ENCODE measurements around the gene MKNK1.
"Not testable (repeated sequence)": the region's sequence is repeated elsewhere in the genome, so short reads cannot be mapped to it uniquely, and the experiment has no call there.

MKNK1 gene

GRCh38 chr1:46603858-46604549 is at the start of gene MKNK1:
Gene MKNK1, minus strand, starts transcription at chr1:46604268. Its CDS starts 20,941 bp downstream, at chr1:46583327.
- H3K27ac ChIP-seq (ENCODE audit: low read length), result peak within 1 kb of the TSS; percentile 81
- peak within 1 kb of the TSS; percentile 87 to 89 for H3K4me3 ChIP-seq (ENCODE audit: low read depth in 1 of 2, low read length in 2 of 2)
- H3K4me1 ChIP-seq (ENCODE audit: control insufficient read depth in 1 of 2, insufficient read depth in 2 of 2, low read length in 2 of 2), result peaks cover 7 to 31% of the 10 kb centered on the region in 2 donors
- no peaks in the 10 kb centered on the region for H3K9me3 ChIP-seq (ENCODE audit: control insufficient read depth in 1 of 2, low read length in 2 of 2)
- H3K36me3 ChIP-seq (ENCODE audit: control insufficient read depth in 1 of 2, insufficient read depth in 2 of 2, low read length in 2 of 2), result peaks cover 11 to 12% of the 10 kb centered on the region in 2 donors
- H3K27me3 ChIP-seq (ENCODE audit: low read depth, low read length), result no peaks in the 10 kb centered on the region

DNA sequence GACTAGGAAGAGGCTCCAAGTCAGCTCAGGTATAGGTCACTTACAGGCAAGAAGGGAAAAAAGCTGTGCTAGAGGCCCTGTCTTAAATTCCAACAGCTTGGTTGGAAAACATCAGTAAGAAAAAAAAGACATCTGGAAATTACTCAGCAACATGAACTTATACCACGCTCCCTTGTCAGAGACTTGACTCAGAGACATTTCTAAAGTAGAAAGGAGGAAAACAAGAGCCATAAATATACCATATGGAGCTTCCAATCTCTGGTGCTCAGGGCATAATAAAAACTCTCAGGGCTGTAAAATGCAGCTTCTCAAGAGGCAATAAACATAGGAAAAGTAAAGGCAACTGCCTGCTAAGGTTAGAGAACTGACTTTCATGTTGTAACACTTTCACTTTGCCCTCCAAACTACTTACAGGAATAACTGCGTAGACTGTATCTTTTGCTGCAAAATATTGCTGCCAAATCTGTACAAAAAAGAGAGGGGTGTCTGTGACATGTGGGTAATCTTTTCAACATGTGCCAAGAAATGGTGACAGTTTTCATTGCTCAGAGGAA is 49.4 kb upstream of the MKNK1 start:
- Histone ChIP-seq H3K4me1 (ENCODE audit: control insufficient read depth in 1 of 2, insufficient read depth in 2 of 2, low read length in 2 of 2) (peaks cover 0 to 7% of the 10 kb centered on the region in 2 donors), H3K36me3 (ENCODE audit: control insufficient read depth in 1 of 2, insufficient read depth in 2 of 2, low read length in 2 of 2) (peaks cover 22 to 40% of the 10 kb centered on the region in 2 donors), H3K9me3 (ENCODE audit: control insufficient read depth in 1 of 2, low read length in 2 of 2) (peaks cover 0 to 9% of the 10 kb centered on the region in 2 donors), H3K4me3 (ENCODE audit: low read depth in 1 of 2, low read length in 2 of 2) (peak overlapping the region in 1 of 2 donors; percentile 3), H3K27ac (ENCODE audit: low read length) (peak overlapping the region; percentile 34), H3K27me3 (ENCODE audit: low read depth, low read length) (no peaks in the 10 kb centered on the region)

DNA sequence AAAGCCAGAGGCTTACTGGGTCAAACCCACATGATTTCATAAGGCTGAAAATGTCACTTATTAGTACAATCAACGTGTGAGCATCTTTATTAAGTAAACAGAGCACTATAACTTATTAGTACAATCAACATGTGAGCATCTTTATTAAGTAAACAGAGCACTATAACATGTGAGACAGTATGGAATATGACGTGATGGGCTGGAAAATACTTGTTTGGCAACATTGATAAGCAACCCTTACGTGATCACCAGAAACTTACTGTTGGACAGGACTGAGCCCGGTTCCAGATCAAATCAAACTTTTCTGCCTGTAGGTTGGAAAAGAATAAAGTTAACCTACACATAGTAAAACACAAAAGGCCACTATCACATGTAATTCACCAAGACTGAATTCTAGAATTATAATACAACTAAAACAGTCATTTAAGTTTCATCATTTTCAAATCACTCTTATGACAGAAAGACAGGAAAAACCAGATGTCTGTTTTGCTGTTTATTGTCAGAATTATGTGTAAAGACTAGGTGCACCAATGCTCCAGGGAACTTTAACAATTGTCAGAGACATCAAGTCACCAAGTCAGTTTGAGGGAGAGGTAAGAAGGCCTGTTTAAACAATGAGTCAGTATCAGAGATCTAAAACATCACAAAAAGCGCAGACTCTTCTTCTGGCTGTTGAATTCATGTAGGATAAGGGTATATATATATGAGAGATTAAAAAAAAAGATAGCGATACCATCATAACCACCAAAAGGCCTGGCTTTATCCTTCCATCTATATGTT is 48.4 kb upstream of the MKNK1 start:
- peaks cover 22 to 37% of the 10 kb centered on the region in 2 donors for H3K36me3 ChIP-seq (ENCODE audit: control insufficient read depth in 1 of 2, insufficient read depth in 2 of 2, low read length in 2 of 2)
- peaks cover 0 to 7% of the 10 kb centered on the region in 2 donors for H3K4me1 ChIP-seq (ENCODE audit: control insufficient read depth in 1 of 2, insufficient read depth in 2 of 2, low read length in 2 of 2)
- peak overlapping the region; percentile 34 for H3K27ac ChIP-seq (ENCODE audit: low read length)
- no peaks in the 10 kb centered on the region for H3K27me3 ChIP-seq (ENCODE audit: low read depth, low read length)
- H3K4me3 ChIP-seq (ENCODE audit: low read depth in 1 of 2, low read length in 2 of 2), result no peak overlapping the region
- H3K9me3 ChIP-seq (ENCODE audit: control insufficient read depth in 1 of 2, low read length in 2 of 2), result peaks cover 0 to 9% of the 10 kb centered on the region in 2 donors

- H3K36me3 ChIP-seq (ENCODE audit: control insufficient read depth in 1 of 2, insufficient read depth in 2 of 2, low read length in 2 of 2), result peaks cover 13 to 42% of the 10 kb centered on the region in 2 donors
Observed at GRCh38 chr1:46651152-46651551, 47.1 kb upstream of the MKNK1 start.

GRCh38 chr1:46650491-46650890 is 46.4 kb upstream of the MKNK1 start:
- Histone ChIP-seq H3K27me3 (ENCODE audit: low read depth, low read length) (no peaks in the 10 kb centered on the region), H3K4me3 (ENCODE audit: low read depth in 1 of 2, low read length in 2 of 2) (no peak overlapping the region), H3K36me3 (ENCODE audit: control insufficient read depth in 1 of 2, insufficient read depth in 2 of 2, low read length in 2 of 2) (peaks cover 7 to 42% of the 10 kb centered on the region in 2 donors), H3K9me3 (ENCODE audit: control insufficient read depth in 1 of 2, low read length in 2 of 2) (peaks cover 0 to 9% of the 10 kb centered on the region in 2 donors), H3K4me1 (ENCODE audit: control insufficient read depth in 1 of 2, insufficient read depth in 2 of 2, low read length in 2 of 2) (peaks cover 0 to 8% of the 10 kb centered on the region in 2 donors), H3K27ac (ENCODE audit: low read length) (no peak overlapping the region)

More at GRCh38 chr1:46651152-46651551, 47.1 kb upstream of the MKNK1 start:
- H3K4me3 ChIP-seq (ENCODE audit: low read depth in 1 of 2, low read length in 2 of 2); H3K27ac ChIP-seq (ENCODE audit: low read length); H3K27me3 ChIP-seq (ENCODE audit: low read depth, low read length); H3K9me3 ChIP-seq (ENCODE audit: control insufficient read depth in 1 of 2, low read length in 2 of 2): not testable (repeated sequence)
- peaks cover 0 to 11% of the 10 kb centered on the region in 2 donors for H3K4me1 ChIP-seq (ENCODE audit: control insufficient read depth in 1 of 2, insufficient read depth in 2 of 2, low read length in 2 of 2)

GRCh38 chr1:46649764-46650163 is 45.7 kb upstream of the MKNK1 start:
- H3K4me1 ChIP-seq (ENCODE audit: control insufficient read depth in 1 of 2, insufficient read depth in 2 of 2, low read length in 2 of 2), result peaks cover 0 to 11% of the 10 kb centered on the region in 2 donors
- no peak overlapping the region for H3K4me3 ChIP-seq (ENCODE audit: low read depth in 1 of 2, low read length in 2 of 2)
- H3K27me3 ChIP-seq (ENCODE audit: low read depth, low read length), result no peaks in the 10 kb centered on the region
- peaks cover 6 to 40% of the 10 kb centered on the region in 2 donors for H3K36me3 ChIP-seq (ENCODE audit: control insufficient read depth in 1 of 2, insufficient read depth in 2 of 2, low read length in 2 of 2)
- peaks cover 0 to 9% of the 10 kb centered on the region in 2 donors for H3K9me3 ChIP-seq (ENCODE audit: control insufficient read depth in 1 of 2, low read length in 2 of 2)
- H3K27ac ChIP-seq (ENCODE audit: low read length), result no peak overlapping the region

GRCh38 chr1:46647611-46648010 is 43.5 kb upstream of the MKNK1 start:
- Histone ChIP-seq H3K4me1 (ENCODE audit: control insufficient read depth in 1 of 2, insufficient read depth in 2 of 2, low read length in 2 of 2) (peaks cover 0 to 18% of the 10 kb centered on the region in 2 donors), H3K9me3 (ENCODE audit: control insufficient read depth in 1 of 2, low read length in 2 of 2) (peaks cover 0 to 9% of the 10 kb centered on the region in 2 donors), H3K27ac (ENCODE audit: low read length) (no peak overlapping the region), H3K4me3 (ENCODE audit: low read depth in 1 of 2, low read length in 2 of 2) (no peak overlapping the region), H3K36me3 (ENCODE audit: control insufficient read depth in 1 of 2, insufficient read depth in 2 of 2, low read length in 2 of 2) (peaks cover 6 to 31% of the 10 kb centered on the region in 2 donors), H3K27me3 (ENCODE audit: low read depth, low read length) (no peaks in the 10 kb centered on the region)

DNA sequence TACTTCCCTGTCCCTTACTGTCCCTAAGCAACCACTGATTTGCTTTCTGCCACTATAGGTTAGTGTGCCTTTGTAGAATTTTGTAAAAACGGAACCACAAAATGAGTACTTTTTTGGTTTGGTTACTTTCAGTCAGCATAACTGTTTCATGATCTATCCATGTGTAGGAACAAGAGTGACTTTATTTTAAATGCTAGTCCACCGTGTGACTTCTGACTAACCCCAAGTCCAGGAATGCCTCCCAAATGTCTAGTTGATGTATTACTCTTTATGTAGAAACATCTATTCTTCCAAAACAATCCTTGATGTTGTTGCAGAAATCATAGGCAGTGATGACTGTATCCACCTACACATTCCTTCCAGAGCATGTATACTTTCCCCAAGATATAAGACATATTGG is 42.8 kb upstream of the MKNK1 start:
- peaks cover 11 to 33% of the 10 kb centered on the region in 2 donors for H3K36me3 ChIP-seq (ENCODE audit: control insufficient read depth in 1 of 2, insufficient read depth in 2 of 2, low read length in 2 of 2)
- H3K9me3 ChIP-seq (ENCODE audit: control insufficient read depth in 1 of 2, low read length in 2 of 2), result peaks cover 0 to 9% of the 10 kb centered on the region in 2 donors
- no peak overlapping the region for H3K4me3 ChIP-seq (ENCODE audit: low read depth in 1 of 2, low read length in 2 of 2)
- peaks cover 0 to 18% of the 10 kb centered on the region in 2 donors for H3K4me1 ChIP-seq (ENCODE audit: control insufficient read depth in 1 of 2, insufficient read depth in 2 of 2, low read length in 2 of 2)
- no peak overlapping the region for H3K27ac ChIP-seq (ENCODE audit: low read length)
- H3K27me3 ChIP-seq (ENCODE audit: low read depth, low read length), result no peaks in the 10 kb centered on the region

DNA sequence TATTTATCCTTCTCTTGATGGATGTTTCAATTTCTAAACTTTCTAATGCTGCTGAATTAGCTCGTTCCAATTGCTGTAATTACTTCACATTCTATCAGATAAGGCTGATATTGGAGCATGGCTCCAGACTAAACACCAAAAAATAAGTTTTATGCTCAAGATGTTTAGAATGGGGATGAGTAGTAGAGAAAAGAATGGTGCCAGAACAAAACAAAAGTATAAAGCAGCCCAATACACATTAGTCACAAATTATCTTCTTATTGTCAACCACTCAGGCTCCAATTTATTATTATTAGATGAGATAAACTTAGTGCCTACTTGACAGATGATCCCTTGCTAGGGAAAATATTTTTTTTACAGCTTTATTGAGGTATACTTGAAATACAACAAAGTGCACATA is 42.3 kb upstream of the MKNK1 start:
- Histone ChIP-seq H3K4me3 (ENCODE audit: low read depth in 1 of 2, low read length in 2 of 2) (no peak overlapping the region), H3K4me1 (ENCODE audit: control insufficient read depth in 1 of 2, insufficient read depth in 2 of 2, low read length in 2 of 2) (peaks cover 0 to 18% of the 10 kb centered on the region in 2 donors), H3K27me3 (ENCODE audit: low read depth, low read length) (no peaks in the 10 kb centered on the region), H3K9me3 (ENCODE audit: control insufficient read depth in 1 of 2, low read length in 2 of 2) (peaks cover 0 to 9% of the 10 kb centered on the region in 2 donors), H3K36me3 (ENCODE audit: control insufficient read depth in 1 of 2, insufficient read depth in 2 of 2, low read length in 2 of 2) (peaks cover 15 to 39% of the 10 kb centered on the region in 2 donors), H3K27ac (ENCODE audit: low read length) (no peak overlapping the region)

DNA sequence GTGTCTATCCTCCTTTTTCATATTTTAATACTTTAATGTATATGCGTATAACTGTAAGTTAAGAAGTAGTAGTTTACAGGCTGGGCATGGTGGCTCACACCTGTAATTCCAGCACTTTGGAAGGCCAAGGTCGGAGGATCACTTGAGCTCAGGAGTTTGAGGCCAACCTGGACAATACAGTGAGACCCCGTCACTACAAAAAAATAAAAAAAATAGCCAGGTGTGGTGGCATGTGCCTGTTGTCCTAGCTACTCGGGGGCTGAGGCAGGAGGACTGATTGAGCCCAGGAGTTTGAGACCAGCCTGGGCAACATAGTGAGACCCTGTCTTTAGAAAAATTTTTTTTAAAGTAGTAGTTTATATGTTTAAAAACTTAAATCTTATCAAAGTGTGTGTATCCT is 41.7 kb upstream of the MKNK1 start:
- H3K9me3 ChIP-seq (ENCODE audit: control insufficient read depth in 1 of 2, low read length in 2 of 2), result peaks cover 0 to 9% of the 10 kb centered on the region in 2 donors
- no peaks in the 10 kb centered on the region for H3K27me3 ChIP-seq (ENCODE audit: low read depth, low read length)
- no peak overlapping the region for H3K27ac ChIP-seq (ENCODE audit: low read length)
- H3K4me1 ChIP-seq (ENCODE audit: control insufficient read depth in 1 of 2, insufficient read depth in 2 of 2, low read length in 2 of 2), result peaks cover 0 to 18% of the 10 kb centered on the region in 2 donors
- peaks cover 15 to 40% of the 10 kb centered on the region in 2 donors for H3K36me3 ChIP-seq (ENCODE audit: control insufficient read depth in 1 of 2, insufficient read depth in 2 of 2, low read length in 2 of 2)
- H3K4me3 ChIP-seq (ENCODE audit: low read depth in 1 of 2, low read length in 2 of 2), result no peak overlapping the region

GRCh38 chr1:46643368-46643775 is 39.3 kb upstream of the MKNK1 start:
- no peaks in the 10 kb centered on the region for H3K9me3 ChIP-seq (ENCODE audit: control insufficient read depth in 1 of 2, low read length in 2 of 2)
- H3K4me3 ChIP-seq (ENCODE audit: low read depth in 1 of 2, low read length in 2 of 2), result no peak overlapping the region
- H3K36me3 ChIP-seq (ENCODE audit: control insufficient read depth in 1 of 2, insufficient read depth in 2 of 2, low read length in 2 of 2), result peaks cover 10 to 23% of the 10 kb centered on the region in 2 donors
- no peak overlapping the region for H3K27ac ChIP-seq (ENCODE audit: low read length)
- H3K27me3 ChIP-seq (ENCODE audit: low read depth, low read length), result no peaks in the 10 kb centered on the region
- peaks cover 0 to 18% of the 10 kb centered on the region in 2 donors for H3K4me1 ChIP-seq (ENCODE audit: control insufficient read depth in 1 of 2, insufficient read depth in 2 of 2, low read length in 2 of 2)

Data from muscle layer of duodenum (tissue), 2 donors.